AG04449 (cell line): Measurements from ENCODE around the gene SPAM1.

Experiments used
- CTCF ChIA-PET: fragments of 350-600 bp; formaldehyde crosslinking; extraction: SDS; loops from one replicate; lab custom pipeline; 2021; ENCODE audit warnings: antibody characterized with exemption; lab: Yijun Ruan, JAX
- POLR2A ChIA-PET: fragments of 400-600, 350-600 bp; formaldehyde crosslinking; extraction: SDS; loops from one replicate; lab custom pipeline; 2020; ENCODE audit warnings: antibody characterized with exemption, inconsistent platforms; lab: Yijun Ruan, JAX
- DNase-seq: peaks from one replicate; pipeline ENCODE4 v3.0.0-alpha.2; 2010; ENCODE audit warnings: low read depth, low spot score
- H3K4me3 ChIP-seq: 2 replicates; pipeline ENCODE4 v1.5.1; 2011; ENCODE audit warnings: low read depth, mild to moderate bottlenecking, control low read depth, low read length
- TF ChIP-seq, protein P1 (sequence below): IDR thresholded peaks from one replicate; pipeline ENCODE4 v1.5.1; 2011; ENCODE audit warnings: mild to moderate bottlenecking, moderate library complexity, low read length, control low read depth, inconsistent platforms; ENCODE audit not compliant: insufficient read depth; ENCODE audit errors: missing control alignments

Gene SPAM1

DNA sequence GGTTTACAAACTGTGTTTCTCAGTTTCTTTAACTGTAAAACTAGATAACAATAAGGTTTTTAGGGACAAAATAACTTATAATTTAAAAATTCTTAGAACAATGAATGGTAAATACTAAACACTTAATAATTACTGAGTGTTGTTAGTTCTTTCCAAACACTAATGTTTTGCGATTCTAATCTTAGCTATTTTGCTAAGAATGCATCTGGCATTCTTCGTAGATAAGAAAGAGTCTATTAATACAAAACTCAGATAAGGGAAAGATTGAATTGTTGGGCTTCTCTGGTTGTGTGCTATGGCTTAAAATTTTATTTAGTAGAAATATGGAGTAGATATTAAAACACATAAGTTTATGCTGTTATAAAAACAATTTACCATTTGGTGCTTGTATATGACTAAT, 62.4 kb downstream of the SPAM1 start:
- POLR2A ChIA-PET = no interaction called here
- TF ChIP-seq, protein P1, sequence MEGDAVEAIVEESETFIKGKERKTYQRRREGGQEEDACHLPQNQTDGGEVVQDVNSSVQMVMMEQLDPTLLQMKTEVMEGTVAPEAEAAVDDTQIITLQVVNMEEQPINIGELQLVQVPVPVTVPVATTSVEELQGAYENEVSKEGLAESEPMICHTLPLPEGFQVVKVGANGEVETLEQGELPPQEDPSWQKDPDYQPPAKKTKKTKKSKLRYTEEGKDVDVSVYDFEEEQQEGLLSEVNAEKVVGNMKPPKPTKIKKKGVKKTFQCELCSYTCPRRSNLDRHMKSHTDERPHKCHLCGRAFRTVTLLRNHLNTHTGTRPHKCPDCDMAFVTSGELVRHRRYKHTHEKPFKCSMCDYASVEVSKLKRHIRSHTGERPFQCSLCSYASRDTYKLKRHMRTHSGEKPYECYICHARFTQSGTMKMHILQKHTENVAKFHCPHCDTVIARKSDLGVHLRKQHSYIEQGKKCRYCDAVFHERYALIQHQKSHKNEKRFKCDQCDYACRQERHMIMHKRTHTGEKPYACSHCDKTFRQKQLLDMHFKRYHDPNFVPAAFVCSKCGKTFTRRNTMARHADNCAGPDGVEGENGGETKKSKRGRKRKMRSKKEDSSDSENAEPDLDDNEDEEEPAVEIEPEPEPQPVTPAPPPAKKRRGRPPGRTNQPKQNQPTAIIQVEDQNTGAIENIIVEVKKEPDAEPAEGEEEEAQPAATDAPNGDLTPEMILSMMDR = no peak
- CTCF ChIA-PET = no interaction called here
- DNase-seq = no peak
- no peak overlapping the region for H3K4me3 ChIP-seq

DNA sequence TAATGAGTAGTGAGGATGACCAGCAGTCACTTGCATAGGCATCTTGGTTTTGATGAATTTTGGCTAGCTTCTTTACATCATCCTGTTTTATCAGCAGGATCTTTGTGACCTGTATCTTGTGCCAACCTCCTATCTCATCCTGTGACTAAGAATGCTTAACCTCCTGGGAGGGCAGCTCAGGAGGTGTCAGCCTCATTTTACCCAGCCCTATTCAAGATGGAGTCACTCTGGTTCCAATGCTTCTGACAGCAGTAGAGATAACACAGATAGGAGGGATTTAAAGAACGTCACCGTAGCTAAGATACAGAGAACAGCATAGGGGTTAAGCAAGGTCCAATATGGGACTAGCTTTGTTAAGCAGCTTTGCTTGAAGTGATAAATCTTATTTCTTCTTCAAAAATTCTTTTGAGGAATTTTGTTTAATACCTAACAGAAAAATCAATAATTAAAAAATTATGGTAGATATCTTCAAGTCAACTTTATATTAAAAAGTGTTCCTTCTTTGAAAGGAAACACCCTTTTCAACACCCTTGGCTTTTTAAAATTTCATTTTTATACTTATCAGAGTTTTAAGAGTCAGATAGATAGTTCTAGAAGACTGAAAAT, 68.0 kb downstream of the SPAM1 start:
- DNase-seq = no peak
- H3K4me3 ChIP-seq = no peak overlapping the region
- CTCF ChIA-PET = no interaction called here
- POLR2A ChIA-PET = no interaction called here
- TF ChIP-seq, protein P1 = no peak

- H3K4me3 ChIP-seq = no peak overlapping the region
- TF ChIP-seq, protein P1 = no peak
- no peak for DNase-seq
- CTCF ChIA-PET = no interaction called here
- POLR2A ChIA-PET = no interaction called here
Measured at GRCh38 chr7:123993996-123994395, 69.0 kb downstream of the SPAM1 start.

DNA sequence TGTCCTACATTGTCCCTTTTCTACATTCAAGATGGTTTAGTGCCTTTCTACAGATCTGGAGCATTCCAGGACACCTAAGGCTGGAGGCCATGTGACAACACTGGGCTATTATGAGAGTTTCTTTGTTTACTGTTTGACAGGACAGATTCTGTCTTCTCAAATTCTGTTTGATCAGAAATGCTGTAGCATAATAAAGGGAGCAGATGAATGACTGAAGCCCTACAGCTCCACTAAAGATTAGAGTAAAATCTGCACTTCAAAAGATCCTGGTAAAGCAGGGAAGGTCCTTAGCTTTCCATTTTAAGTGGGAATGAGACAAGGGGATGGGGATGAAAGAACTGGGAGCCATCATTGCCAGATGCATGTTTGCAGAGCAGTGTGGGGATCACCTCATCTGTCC, 69.4 kb downstream of the SPAM1 start:
- no peak overlapping the region for H3K4me3 ChIP-seq
- CTCF ChIA-PET = no interaction called here
- TF ChIP-seq, protein P1 = no peak
- no peak for DNase-seq
- POLR2A ChIA-PET = no interaction called here

DNA sequence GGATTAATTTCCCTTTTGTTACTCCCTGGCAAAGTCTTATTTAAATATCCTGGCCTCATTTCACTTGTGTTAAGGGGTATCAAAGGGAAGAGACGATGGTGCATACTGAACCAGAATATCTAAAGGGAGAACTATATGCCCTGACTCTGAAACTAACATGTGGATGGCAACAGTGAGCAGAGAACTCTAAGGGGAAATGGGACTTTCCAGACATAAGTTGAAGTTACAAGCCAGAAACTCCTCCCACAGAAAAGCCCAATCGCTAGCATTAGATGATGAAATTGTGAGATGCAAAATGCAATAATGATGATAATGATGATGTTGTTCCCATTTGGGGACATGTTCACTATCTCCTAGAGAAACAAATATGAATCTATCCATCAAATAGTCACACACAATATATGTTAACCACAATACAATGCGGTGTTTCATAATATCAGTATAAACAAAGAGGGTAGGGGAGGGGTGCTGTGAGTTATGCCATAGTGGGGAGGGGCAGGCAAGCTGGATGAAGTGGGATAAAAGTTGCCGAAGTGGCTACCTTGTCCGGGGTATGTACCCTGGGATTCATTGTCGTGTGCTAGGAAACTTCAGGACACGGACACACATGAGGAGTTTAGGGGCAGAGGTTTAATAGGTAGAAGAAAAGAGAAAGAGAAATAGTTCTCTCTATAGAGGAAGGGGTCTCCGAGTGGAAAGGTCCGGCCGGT, 70.7 kb downstream of the SPAM1 start:
- H3K4me3 ChIP-seq = no peak overlapping the region
- TF ChIP-seq, protein P1 = no peak
- POLR2A ChIA-PET = no interaction called here
- CTCF ChIA-PET = no interaction called here
- DNase-seq = no peak

- no peak overlapping the region for H3K4me3 ChIP-seq
- ChIA-PET POLR2A (no interaction called here), CTCF (no interaction called here)
- TF ChIP-seq, protein P1 = no peak
- DNase-seq = no peak
Measured at GRCh38 chr7:123996327-123996625, 71.2 kb downstream of the SPAM1 start.
